Uterus (tissue), 4 donors: ENCODE measurements around the gene OR4K14. TPM values are rescaled to one million over a fixed set of nuclear protein-coding genes. Genes with fewer than 3 reads are reported as not detected.

Experiments
- DNase-seq, 2 donors: peaks; one replicate each; pipeline ENCODE4 v3.0.0-alpha.2; 2019 to 2020
- H3K27ac ChIP-seq, 2 donors: fragments of 200-600 bp; sonication (generic); 1 replicate in 1 of 2; 2 replicates in 1 of 2; pipeline ENCODE4 v1.5.1; 2016 to 2018
- H3K27me3 ChIP-seq, 2 donors: fragments of 200-600 bp; sonication (generic); one replicate each; pipeline ENCODE4 v1.5.1; 2018 to 2019; ENCODE audit warnings: control low read depth in 1 of 2
- H3K36me3 ChIP-seq, 2 donors: fragments of 200-600 bp; sonication (generic); one replicate each; pipeline ENCODE4 v1.5.1; 2019; ENCODE audit warnings: control low read depth in 1 of 2
- H3K4me1 ChIP-seq, 2 donors: fragments of 200-600 bp; sonication (generic); one replicate each; pipeline ENCODE4 v1.5.1; 2018 to 2019; ENCODE audit warnings: control low read depth in 1 of 2
- H3K4me3 ChIP-seq, 2 donors: fragments of 200-600 bp; sonication (generic); 1 replicate in 1 of 2; 2 replicates in 1 of 2; pipeline ENCODE4 v1.5.1; 2018 to 2019; ENCODE audit warnings: mild to moderate bottlenecking in 1 of 2
- H3K9me3 ChIP-seq, 2 donors: fragments of 200-600 bp; sonication (generic); one replicate each; pipeline ENCODE4 v1.5.1; 2019; ENCODE audit warnings: control low read depth in 1 of 2
- CTCF ChIP-seq, 4 experiments: fragments of 200-600 bp in 2 of 4; fragments of 450-650 bp in 2 of 4; sonication (generic) in 2 of 4; IDR thresholded peaks; one replicate each; pipeline ENCODE4 v1.5.1; 2016 to 2019; ENCODE audit warnings: antibody characterized with exemption in 4 of 4, mild to moderate bottlenecking in 2 of 4, moderate library complexity in 1 of 4
- POLR2A ChIP-seq, 2 donors: fragments of 450-650 bp; IDR thresholded peaks; one replicate each; pipeline ENCODE4 v1.6.1; 2016; ENCODE audit warnings: antibody characterized with exemption in 2 of 2, mild to moderate bottlenecking in 1 of 2, moderate library complexity in 1 of 2
- intact Hi-C: fragments of 100-400 bp; cut with DNase I; formaldehyde crosslinking; loops from one replicate; pipeline ENCODE4 v1.15.1; 2023; ENCODE audit warnings: low total_unique reads
- total RNA-seq, 4 donors: library from RNA; depleted of rRNA in 3 of 4; stranded (reverse); fragments of >200 nt in 3 of 4; gene quantifications; one replicate each; pipeline versions ENCODE4 v1.1.0 to v1.2.4, GENCODE V29; 2014 to 2023
- donor health status: DM: yes; HTN: yes; CAD: no.

The OR4K14 gene, protein sequence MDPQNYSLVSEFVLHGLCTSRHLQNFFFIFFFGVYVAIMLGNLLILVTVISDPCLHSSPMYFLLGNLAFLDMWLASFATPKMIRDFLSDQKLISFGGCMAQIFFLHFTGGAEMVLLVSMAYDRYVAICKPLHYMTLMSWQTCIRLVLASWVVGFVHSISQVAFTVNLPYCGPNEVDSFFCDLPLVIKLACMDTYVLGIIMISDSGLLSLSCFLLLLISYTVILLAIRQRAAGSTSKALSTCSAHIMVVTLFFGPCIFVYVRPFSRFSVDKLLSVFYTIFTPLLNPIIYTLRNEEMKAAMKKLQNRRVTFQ
- total RNA-seq = not detected

- TF ChIP-seq CTCF (IDR thresholded peaks at IDR 0.05) (no peak), POLR2A (IDR thresholded peaks at IDR 0.05) (no peak)
- H3K27me3 ChIP-seq = no peaks in the 10 kb centered on the region
- no peak for DNase-seq
- H3K4me3 ChIP-seq = no peak within 1 kb of the TSS
- intact Hi-C loops = no loop called here
- H3K27ac ChIP-seq = no peak within 1 kb of the TSS
- H3K36me3 ChIP-seq = no peaks in the 10 kb centered on the region
- no peaks in the 10 kb centered on the region for H3K4me1 ChIP-seq
- H3K9me3 ChIP-seq = no peaks in the 10 kb centered on the region
Observed at GRCh38 chr14:20019257-20019865, at the start of gene OR4K14. TSS of gene OR4K14 (minus strand) at chr14:20019307. CDS start at chr14:20015193, 4,114 bp downstream.

- Histone ChIP-seq H3K27me3 (no peaks in the 10 kb centered on the region), H3K9me3 (no peaks in the 10 kb centered on the region), H3K36me3 (no peaks in the 10 kb centered on the region), H3K27ac (no peak within 1 kb of the TSS), H3K4me3 (no peak within 1 kb of the TSS), H3K4me1 (no peaks in the 10 kb centered on the region)
- DNase-seq = no peak
- TF ChIP-seq CTCF (IDR thresholded peaks at IDR 0.05) = no peak
- no peak for TF ChIP-seq POLR2A (IDR thresholded peaks at IDR 0.05)
- intact Hi-C loops = no loop called here
Observed at GRCh38 chr14:20059745-20060144, 40.6 kb upstream of the OR4K14 start, which contains the start of gene OR4L1. TSS of gene OR4L1 (plus strand) at chr14:20060045. CDS start at chr14:20060045, 0 bp downstream.

DNA sequence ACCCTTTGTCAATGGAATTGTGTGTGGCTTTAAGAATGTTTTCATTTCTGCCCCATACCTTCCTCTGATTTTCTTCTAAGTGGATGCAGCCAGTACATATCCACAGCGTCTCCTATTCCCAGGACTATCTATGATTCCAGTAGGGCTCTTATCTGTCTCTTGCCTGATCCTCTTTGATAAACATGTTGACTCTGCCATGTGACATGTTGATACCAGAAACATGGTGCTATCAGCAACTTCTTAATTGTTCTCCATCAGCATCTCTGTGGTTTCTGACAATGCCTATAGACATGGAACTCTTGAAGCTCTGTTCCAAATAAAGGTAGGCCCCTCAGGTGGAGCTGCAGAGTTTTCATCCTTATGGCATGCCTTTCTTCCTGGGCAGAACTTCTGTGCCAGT lies 29.1 kb upstream of the OR4K14 start:
- Histone ChIP-seq H3K27ac (no peak overlapping the region), H3K27me3 (no peaks in the 10 kb centered on the region), H3K4me3 (no peak overlapping the region), H3K9me3 (no peaks in the 10 kb centered on the region), H3K4me1 (no peaks in the 10 kb centered on the region), H3K36me3 (no peaks in the 10 kb centered on the region)
- TF ChIP-seq POLR2A (IDR thresholded peaks at IDR 0.05) = no peak
- no peak for TF ChIP-seq CTCF (IDR thresholded peaks at IDR 0.05)
- DNase-seq = no peak
- intact Hi-C loops = no loop called here

DNA sequence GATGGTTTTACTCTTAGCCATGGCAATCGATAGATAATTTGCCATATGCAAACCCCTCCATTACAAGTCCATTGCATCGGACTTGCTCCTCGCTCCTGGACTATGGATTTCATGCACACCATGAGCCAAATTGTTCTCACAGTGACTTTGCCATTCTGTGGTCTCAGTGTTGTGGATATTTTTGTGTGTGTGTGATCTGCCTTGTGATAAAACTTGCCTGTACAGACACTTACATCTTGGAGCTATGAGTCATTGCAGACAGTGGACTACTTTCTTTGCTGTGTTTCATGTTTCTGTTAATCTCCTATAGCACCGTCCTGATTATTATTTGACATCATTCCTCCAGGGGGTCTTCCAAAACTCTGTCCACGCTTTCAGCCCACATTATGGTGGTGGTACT lies 25.1 kb upstream of the OR4K14 start:
- H3K4me3 ChIP-seq = no peak overlapping the region
- H3K4me1 ChIP-seq = no peaks in the 10 kb centered on the region
- intact Hi-C loops = no loop called here
- H3K27ac ChIP-seq = no peak overlapping the region
- TF ChIP-seq CTCF (IDR thresholded peaks at IDR 0.05) (no peak), POLR2A (IDR thresholded peaks at IDR 0.05) (no peak)
- H3K9me3 ChIP-seq = no peaks in the 10 kb centered on the region
- no peaks in the 10 kb centered on the region for H3K27me3 ChIP-seq
- no peak for DNase-seq
- no peaks in the 10 kb centered on the region for H3K36me3 ChIP-seq

GRCh38 chr14:20035938-20036337 lies 16.8 kb upstream of the OR4K14 start, which contains the start of gene OR4K13:
TSS of gene OR4K13 (minus strand) at chr14:20036038. CDS start at chr14:20034758, 1,280 bp downstream.
- Histone ChIP-seq H3K4me3 (no peak within 1 kb of the TSS), H3K4me1 (no peaks in the 10 kb centered on the region), H3K27me3 (no peaks in the 10 kb centered on the region), H3K36me3 (no peaks in the 10 kb centered on the region), H3K27ac (no peak within 1 kb of the TSS), H3K9me3 (no peaks in the 10 kb centered on the region)
- TF ChIP-seq POLR2A (IDR thresholded peaks at IDR 0.05) (no peak), CTCF (IDR thresholded peaks at IDR 0.05) (no peak)
- intact Hi-C loops = no loop called here
- DNase-seq = no peak
